Endothelial cell (in vitro differentiated cells): ENCODE data around the gene DPM3. TPM values are rescaled to one million over a fixed set of nuclear protein-coding genes. Genes with fewer than 3 reads are reported as not detected.
"Not testable (repeated sequence)": the region's sequence is repeated elsewhere in the genome, so short reads cannot be mapped to it uniquely, and the experiment has no call there.

Source experiments
- DNase-seq: peaks from one replicate; pipeline ENCODE4 v3.0.0; 2021; ENCODE audit warnings: low spot score
- H3K27ac Mint-ChIP-seq: one replicate; pipeline ENCODE4 v1.8.0; 2021; ENCODE audit warnings: mixed read lengths, inconsistent platforms; ENCODE audit not compliant: unreplicated experiment
- H3K27me3 Mint-ChIP-seq: one replicate; pipeline ENCODE4 v1.8.0; 2021; ENCODE audit warnings: mild to moderate bottlenecking, moderate library complexity, mixed read lengths, inconsistent platforms; ENCODE audit not compliant: unreplicated experiment
- H3K36me3 Mint-ChIP-seq: one replicate; pipeline ENCODE4 v1.8.0; 2021; ENCODE audit warnings: mild to moderate bottlenecking, low read depth, mixed read lengths, inconsistent platforms; ENCODE audit not compliant: unreplicated experiment
- H3K4me1 Mint-ChIP-seq: one replicate; pipeline ENCODE4 v1.8.0; 2021; ENCODE audit warnings: mild to moderate bottlenecking, mixed read lengths, inconsistent platforms; ENCODE audit not compliant: unreplicated experiment
- H3K4me3 Mint-ChIP-seq: one replicate; pipeline ENCODE4 v1.8.0; 2021; ENCODE audit warnings: mild to moderate bottlenecking, mixed read lengths, inconsistent platforms; ENCODE audit not compliant: unreplicated experiment
- H3K9me3 Mint-ChIP-seq: one replicate; pipeline ENCODE4 v1.8.0; 2021; ENCODE audit warnings: mixed read lengths, inconsistent platforms; ENCODE audit not compliant: unreplicated experiment
- long read RNA-seq: library from polyadenylated mRNA; unstranded; transcript quantifications from one replicate; pipeline ENCODE4 v2.0.0, GENCODE V29; 2020; ENCODE audit not compliant: unreplicated experiment
- total RNA-seq: library from RNA; stranded (reverse); fragmentation: NEBNext Ultra II Directional; extraction: Animal tissue kit (Norgen Biotek cat#: 25700); gene quantifications from one replicate; pipeline ENCODE4 v1.2.1, GENCODE V29; 2021; ENCODE audit not compliant: unreplicated experiment
- TF ChIP-seq, protein P1 (sequence below): fragments of 200-600 bp; sonication (generic); IDR thresholded peaks from one replicate; pipeline ENCODE4 v1.5.0; 2021; ENCODE audit warnings: antibody characterized with exemption; ENCODE audit not compliant: unreplicated experiment

DPM3 gene, protein sequence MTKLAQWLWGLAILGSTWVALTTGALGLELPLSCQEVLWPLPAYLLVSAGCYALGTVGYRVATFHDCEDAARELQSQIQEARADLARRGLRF
- total RNA-seq = 39.2 TPM
- long read RNA-seq, transcript DPM3-203 (2 exons, 409 nt) = major isoform, 11 of 15 reads
- long read RNA-seq, partial matches to known transcripts = 0 of 15 reads
- long read RNA-seq, other reads (novel, unspliced or antisense) = 0 of 15 reads

DNA sequence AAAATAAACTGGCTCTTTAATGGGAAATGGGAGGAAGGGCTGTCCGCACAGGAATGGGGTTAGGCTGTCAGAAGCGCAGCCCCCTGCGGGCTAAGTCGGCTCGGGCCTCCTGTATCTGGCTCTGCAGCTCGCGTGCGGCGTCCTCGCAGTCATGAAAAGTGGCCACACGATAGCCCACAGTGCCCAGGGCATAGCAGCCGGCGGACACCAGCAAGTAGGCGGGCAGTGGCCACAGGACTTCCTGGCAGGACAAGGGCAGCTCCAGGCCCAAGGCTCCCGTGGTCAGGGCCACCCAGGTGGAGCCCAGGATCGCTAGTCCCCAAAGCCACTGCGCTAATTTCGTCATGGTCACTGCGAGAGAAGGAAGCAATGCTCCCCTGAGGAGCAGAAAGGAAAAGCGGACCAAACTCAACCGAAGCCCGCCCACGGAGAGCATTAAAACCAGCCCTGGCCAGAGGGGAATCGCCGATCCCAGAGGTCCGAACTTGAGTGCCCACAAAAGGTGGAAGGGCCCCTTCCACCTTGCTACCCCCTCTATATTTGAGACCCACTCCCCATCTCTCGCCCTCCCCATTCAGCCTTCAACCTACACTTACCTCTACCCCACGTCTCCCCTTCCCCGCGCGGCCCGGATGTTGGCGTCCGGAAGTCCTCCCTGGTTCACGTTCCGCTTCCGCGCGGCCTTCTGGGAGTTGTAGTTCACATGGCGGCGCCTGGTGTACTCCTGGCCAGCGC, at the start of gene DPM3:
Gene DPM3, minus strand, starts transcription at position 637 of the 735 bp plus-strand sequence. Its CDS starts 291 bp downstream, at position 346.
- Mint-ChIP-seq H3K4me1 (peaks cover 38% of the 10 kb centered on the region), H3K4me3 (peak within 1 kb of the TSS; percentile 97), H3K27ac (peak within 1 kb of the TSS; percentile 98), H3K36me3 (peaks cover 24% of the 10 kb centered on the region), H3K9me3 (no peaks in the 10 kb centered on the region), H3K27me3 (peaks cover 11% of the 10 kb centered on the region)
- DNase-seq = peak; percentile 87
- TF ChIP-seq, protein P1, sequence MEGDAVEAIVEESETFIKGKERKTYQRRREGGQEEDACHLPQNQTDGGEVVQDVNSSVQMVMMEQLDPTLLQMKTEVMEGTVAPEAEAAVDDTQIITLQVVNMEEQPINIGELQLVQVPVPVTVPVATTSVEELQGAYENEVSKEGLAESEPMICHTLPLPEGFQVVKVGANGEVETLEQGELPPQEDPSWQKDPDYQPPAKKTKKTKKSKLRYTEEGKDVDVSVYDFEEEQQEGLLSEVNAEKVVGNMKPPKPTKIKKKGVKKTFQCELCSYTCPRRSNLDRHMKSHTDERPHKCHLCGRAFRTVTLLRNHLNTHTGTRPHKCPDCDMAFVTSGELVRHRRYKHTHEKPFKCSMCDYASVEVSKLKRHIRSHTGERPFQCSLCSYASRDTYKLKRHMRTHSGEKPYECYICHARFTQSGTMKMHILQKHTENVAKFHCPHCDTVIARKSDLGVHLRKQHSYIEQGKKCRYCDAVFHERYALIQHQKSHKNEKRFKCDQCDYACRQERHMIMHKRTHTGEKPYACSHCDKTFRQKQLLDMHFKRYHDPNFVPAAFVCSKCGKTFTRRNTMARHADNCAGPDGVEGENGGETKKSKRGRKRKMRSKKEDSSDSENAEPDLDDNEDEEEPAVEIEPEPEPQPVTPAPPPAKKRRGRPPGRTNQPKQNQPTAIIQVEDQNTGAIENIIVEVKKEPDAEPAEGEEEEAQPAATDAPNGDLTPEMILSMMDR = no peak

GRCh38 chr1:155189926-155190325, 49.6 kb upstream of the DPM3 start:
- H3K4me3 Mint-ChIP-seq, H3K4me1 Mint-ChIP-seq, H3K9me3 Mint-ChIP-seq, DNase-seq, H3K36me3 Mint-ChIP-seq, H3K27ac Mint-ChIP-seq: not testable (repeated sequence)
- H3K27me3 Mint-ChIP-seq = peaks cover 23% of the 10 kb centered on the region

DNA sequence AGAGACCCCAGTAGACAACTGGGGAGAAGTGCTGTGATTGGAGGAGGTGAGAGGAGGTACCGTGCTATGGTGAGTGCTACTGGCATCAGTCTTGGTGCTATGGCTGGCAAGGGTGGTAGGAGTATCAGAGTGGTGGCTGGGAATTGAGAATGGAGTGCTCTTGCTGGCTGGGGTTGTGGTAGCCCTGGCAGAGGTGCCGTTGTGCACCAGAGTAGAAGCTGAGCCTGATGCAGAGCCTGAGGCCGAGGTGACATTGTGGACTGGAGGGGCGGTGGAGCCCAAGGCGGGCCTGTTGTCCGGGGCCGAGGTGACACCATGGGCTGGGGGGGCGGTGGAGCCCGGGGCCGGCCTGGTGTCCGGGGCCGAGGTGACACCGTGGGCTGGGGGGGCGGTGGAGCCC, 47.9 kb upstream of the DPM3 start:
- H3K4me1 Mint-ChIP-seq = no peaks in the 10 kb centered on the region
- peaks cover 13% of the 10 kb centered on the region for H3K36me3 Mint-ChIP-seq
- no peaks in the 10 kb centered on the region for H3K9me3 Mint-ChIP-seq
- peak overlapping the region; percentile 90 for H3K27ac Mint-ChIP-seq
- DNase-seq = no peak
- peak overlapping the region; percentile 81 for H3K4me3 Mint-ChIP-seq
- H3K27me3 Mint-ChIP-seq = peaks cover 16% of the 10 kb centered on the region
- TF ChIP-seq, protein P1 = no peak

GRCh38 chr1:155187456-155187891, 47.1 kb upstream of the DPM3 start:
- Mint-ChIP-seq H3K4me1 (no peaks in the 10 kb centered on the region), H3K9me3 (no peaks in the 10 kb centered on the region), H3K36me3 (peaks cover 15% of the 10 kb centered on the region), H3K27me3 (peaks cover 15% of the 10 kb centered on the region), H3K27ac (no peak overlapping the region), H3K4me3 (peak overlapping the region; percentile 81)
- DNase-seq = no peak
- TF ChIP-seq, protein P1 = no peak

- peaks cover 15% of the 10 kb centered on the region for H3K36me3 Mint-ChIP-seq
- H3K27me3 Mint-ChIP-seq = peaks cover 12% of the 10 kb centered on the region
- H3K4me1 Mint-ChIP-seq = no peaks in the 10 kb centered on the region
- H3K27ac Mint-ChIP-seq = no peak overlapping the region
- peak overlapping the region; percentile 42 for H3K4me3 Mint-ChIP-seq
- DNase-seq = no peak
- no peaks in the 10 kb centered on the region for H3K9me3 Mint-ChIP-seq
- TF ChIP-seq, protein P1 = no peak
These were observed 46.6 kb upstream of the DPM3 start for GRCh38 chr1:155186794-155187455.
